Memory B cell (primary cell): ENCODE results near the gene CRMP1.

ENCODE experiments used
- ATAC-seq: fragments of 150-1000 bp; cut with Tn5 transposase; 2 replicates; pipeline ENCODE4 v1.10.0; 2021; ENCODE audit warnings: low read depth, mild to moderate bottlenecking, moderate library complexity
- DNase-seq, 2 donors: peaks; one replicate each; pipeline ENCODE4 v3.0.0; 2022; ENCODE audit warnings: low spot score in 2 of 2
- H3K27ac Mint-ChIP-seq: one replicate; pipeline ENCODE4 v1.8.0; 2022; ENCODE audit warnings: mild to moderate bottlenecking, moderate library complexity, mixed read lengths
- H3K27me3 Mint-ChIP-seq: one replicate; pipeline ENCODE4 v1.8.0; 2022; ENCODE audit warnings: mixed read lengths
- H3K36me3 Mint-ChIP-seq: one replicate; pipeline ENCODE4 v1.8.0; 2022; ENCODE audit warnings: mild to moderate bottlenecking, mixed read lengths
- H3K4me1 Mint-ChIP-seq: one replicate; pipeline ENCODE4 v1.8.0; 2022; ENCODE audit warnings: mixed read lengths
- H3K4me3 Mint-ChIP-seq: one replicate; pipeline ENCODE4 v1.8.0; 2022; ENCODE audit warnings: mild to moderate bottlenecking, moderate library complexity, mixed read lengths
- H3K9me3 Mint-ChIP-seq: one replicate; pipeline ENCODE4 v1.8.0; 2022; ENCODE audit warnings: mixed read lengths

The CRMP1 gene

GRCh38 chr4:5772528-5773270, 120.2 kb downstream of the CRMP1 start:
- no peak overlapping the region for H3K27ac Mint-ChIP-seq
- H3K4me3 Mint-ChIP-seq, result no peak overlapping the region
- no peak for ATAC-seq
- peaks cover 2% of the 10 kb centered on the region for H3K36me3 Mint-ChIP-seq
- H3K9me3 Mint-ChIP-seq, result peaks cover 3% of the 10 kb centered on the region
- H3K4me1 Mint-ChIP-seq, result no peaks in the 10 kb centered on the region
- H3K27me3 Mint-ChIP-seq, result peaks cover 2% of the 10 kb centered on the region
- DNase-seq, result no peak
